Fibroblast of the aortic adventitia (primary cell): ENCODE measurements around the gene LRP1. TPM values are rescaled to one million over a fixed set of nuclear protein-coding genes. Genes with fewer than 3 reads are reported as not detected.

Experiments used
- DNase-seq: peaks from one replicate; pipeline ENCODE4 v3.0.0-alpha.2; 2010; ENCODE audit warnings: low read depth
- H3K4me3 ChIP-seq: 2 replicates; pipeline ENCODE4 v1.5.1; 2011; ENCODE audit warnings: low read depth, mild to moderate bottlenecking, control low read depth, low read length, moderate library complexity
- total RNA-seq: library from RNA; depleted of rRNA; stranded (reverse); fragments of >200 nt; gene quantifications from 2 replicates; pipeline ENCODE4 v1.2.3, GENCODE V29; 2012; ENCODE audit warnings: low replicate concordance
- TF ChIP-seq, protein P1 (sequence below): IDR thresholded peaks from 2 replicates; pipeline ENCODE4 v1.5.1; 2011; ENCODE audit warnings: mild to moderate bottlenecking, low read length, control low read depth, inconsistent platforms; ENCODE audit not compliant: insufficient read depth

Gene LRP1
- total RNA-seq, 1 donor, result 541 TPM

GRCh38 chr12:57216921-57217879, 88.9 kb downstream of the LRP1 start:
- DNase-seq, result peak; percentile 48
- H3K4me3 ChIP-seq, result peak overlapping the region; percentile 66
- TF ChIP-seq, protein P1, sequence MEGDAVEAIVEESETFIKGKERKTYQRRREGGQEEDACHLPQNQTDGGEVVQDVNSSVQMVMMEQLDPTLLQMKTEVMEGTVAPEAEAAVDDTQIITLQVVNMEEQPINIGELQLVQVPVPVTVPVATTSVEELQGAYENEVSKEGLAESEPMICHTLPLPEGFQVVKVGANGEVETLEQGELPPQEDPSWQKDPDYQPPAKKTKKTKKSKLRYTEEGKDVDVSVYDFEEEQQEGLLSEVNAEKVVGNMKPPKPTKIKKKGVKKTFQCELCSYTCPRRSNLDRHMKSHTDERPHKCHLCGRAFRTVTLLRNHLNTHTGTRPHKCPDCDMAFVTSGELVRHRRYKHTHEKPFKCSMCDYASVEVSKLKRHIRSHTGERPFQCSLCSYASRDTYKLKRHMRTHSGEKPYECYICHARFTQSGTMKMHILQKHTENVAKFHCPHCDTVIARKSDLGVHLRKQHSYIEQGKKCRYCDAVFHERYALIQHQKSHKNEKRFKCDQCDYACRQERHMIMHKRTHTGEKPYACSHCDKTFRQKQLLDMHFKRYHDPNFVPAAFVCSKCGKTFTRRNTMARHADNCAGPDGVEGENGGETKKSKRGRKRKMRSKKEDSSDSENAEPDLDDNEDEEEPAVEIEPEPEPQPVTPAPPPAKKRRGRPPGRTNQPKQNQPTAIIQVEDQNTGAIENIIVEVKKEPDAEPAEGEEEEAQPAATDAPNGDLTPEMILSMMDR, result no peak

DNA sequence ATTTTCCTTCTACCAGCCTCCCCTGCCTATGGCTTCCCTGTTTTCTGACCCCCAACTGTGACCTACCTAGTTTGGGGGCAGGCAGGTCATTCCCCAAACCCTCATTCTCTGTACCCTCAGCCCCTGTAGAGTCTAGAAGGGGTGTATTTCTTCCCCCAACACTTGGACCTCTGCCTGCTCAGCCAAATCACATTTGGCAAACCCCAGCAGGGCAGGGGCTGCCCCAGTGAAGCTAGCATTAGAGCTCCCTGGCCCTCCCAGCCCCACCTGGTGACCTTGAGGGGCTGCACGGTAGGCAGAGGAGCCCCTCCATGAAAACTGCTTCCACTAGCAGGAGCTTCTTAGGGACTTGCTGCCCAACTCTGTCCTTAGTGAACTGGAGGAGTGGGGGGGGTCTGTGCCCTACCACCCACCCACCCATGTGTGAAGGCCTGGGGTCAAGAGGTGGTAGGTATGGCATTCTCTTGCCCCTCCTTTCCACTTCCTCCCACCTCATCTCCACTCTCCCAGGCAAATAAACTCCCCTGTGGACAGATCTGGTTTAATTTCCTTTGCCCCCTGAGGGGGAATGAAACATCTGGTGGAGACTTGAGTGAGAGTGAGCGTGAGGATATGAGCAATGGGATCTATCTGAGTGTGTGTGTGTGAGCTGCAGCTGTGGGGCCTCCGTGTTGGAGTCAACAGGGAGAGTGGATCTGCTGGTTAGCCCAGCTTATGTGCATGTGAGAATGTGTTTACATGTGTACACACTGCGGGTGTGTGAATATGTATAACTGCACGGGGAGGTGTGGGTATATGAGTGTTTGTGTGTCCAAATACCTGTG, 90.0 kb downstream of the LRP1 start:
- TF ChIP-seq, protein P1, result no peak
- no peak for DNase-seq
- H3K4me3 ChIP-seq, result no peak overlapping the region

DNA sequence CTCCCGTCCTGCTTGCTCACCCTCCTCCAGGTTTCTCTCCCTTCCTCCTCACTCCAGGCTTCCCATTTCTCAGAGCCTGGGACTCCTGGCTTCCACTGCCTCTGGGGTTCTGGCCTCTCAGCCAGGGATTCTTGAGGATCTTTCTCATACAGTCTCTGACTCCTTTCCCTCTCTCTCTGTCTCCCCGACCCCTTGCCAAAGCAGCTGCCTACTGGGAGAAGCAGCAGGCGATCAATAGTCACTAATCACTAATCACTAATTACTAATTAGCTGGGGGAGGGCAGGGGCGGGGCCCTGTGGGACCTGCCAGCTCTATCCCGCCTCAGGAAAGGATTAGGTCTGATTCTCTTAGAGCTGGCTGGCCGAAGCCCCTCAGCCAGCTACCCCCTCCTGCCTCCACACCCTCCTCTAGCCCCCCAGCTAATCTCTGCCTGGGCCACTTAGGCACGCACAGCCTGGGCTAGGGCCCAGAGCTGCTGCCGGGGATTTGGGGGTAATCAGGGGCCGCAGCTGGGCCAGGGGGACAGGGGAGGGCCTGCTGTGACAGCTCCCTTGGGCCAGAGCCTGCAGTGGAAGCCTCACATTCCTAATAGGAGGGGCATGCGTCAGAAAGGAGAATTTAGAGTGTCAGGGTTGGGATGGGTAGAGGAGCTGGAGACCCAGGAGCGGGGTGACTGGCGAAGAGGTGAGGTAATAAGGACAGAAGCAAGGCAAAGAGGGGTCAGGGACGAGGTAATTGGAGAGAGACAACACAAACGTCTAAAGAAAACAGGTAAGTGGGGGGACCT, 91.1 kb downstream of the LRP1 start:
- no peak for DNase-seq
- TF ChIP-seq, protein P1, result no peak
- H3K4me3 ChIP-seq, result no peak overlapping the region

DNA sequence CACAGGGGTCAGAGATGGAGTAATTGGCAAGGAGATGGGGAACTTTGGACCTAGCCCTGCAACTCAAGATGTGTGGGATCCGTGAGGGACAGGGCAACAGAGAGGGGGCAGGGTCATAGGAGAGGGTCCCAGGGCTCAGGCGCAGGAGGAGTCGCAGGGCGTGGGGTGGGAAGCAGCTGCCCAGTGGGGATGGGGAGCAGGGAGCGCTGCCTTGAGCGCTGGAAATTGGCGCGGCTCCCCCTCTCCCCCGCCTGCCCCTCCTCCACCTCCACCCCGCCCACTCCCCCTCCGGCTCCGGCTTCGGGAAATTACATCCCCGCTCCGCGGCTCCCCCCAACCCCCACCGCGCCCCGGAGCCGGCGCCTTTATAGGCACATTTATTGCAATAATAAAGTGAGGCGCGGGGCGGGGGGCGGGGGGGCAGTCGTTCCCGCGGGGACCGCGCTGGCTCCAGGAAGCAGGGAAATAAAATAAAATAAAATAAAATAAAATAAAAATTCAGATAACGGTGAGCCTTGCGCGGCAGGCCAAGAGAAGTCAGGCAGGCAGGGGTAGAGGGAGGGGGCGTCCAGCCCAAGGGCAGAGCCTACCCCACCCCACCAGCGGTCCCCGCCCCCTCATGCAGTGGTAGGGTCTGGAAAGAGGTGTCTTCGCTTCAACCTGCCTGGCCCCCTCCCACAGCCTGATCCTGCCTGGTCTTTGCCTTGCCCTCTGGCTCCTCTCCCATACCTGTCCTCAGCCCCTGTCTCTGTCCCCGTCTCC, 91.9 kb downstream of the LRP1 start:
- no peak for DNase-seq
- H3K4me3 ChIP-seq, result no peak overlapping the region
- TF ChIP-seq, protein P1, result no peak

GRCh38 chr12:57220770-57221168, 92.5 kb downstream of the LRP1 start:
- H3K4me3 ChIP-seq, result no peak overlapping the region
- TF ChIP-seq, protein P1, result no peak
- DNase-seq, result no peak
